Suprapubic skin (tissue), 3 donors: ENCODE results near the gene HMGCS2.

Experiments
- EP300 ChIP-seq: sonication (generic); formaldehyde crosslinking; IDR thresholded peaks from one replicate; pipeline ENCODE4 v1.6.1; 2017; ENCODE audit warnings: antibody characterized with exemption
- POLR2A ChIP-seq, 2 donors: fragments of 450-650 bp; IDR thresholded peaks; one replicate each; pipeline ENCODE4 v1.6.1; 2017; ENCODE audit warnings: antibody characterized with exemption in 2 of 2, mild to moderate bottlenecking in 2 of 2, moderate library complexity in 2 of 2
- TF ChIP-seq, protein P1 (sequence below), 2 donors: fragments of 200-600 bp in 1 of 2; fragments of 450-650 bp in 1 of 2; sonication (generic) in 1 of 2; IDR thresholded peaks; one replicate each; pipeline ENCODE4 v1.5.1; 2016 to 2019; ENCODE audit warnings: antibody characterized with exemption in 2 of 2, mild to moderate bottlenecking in 1 of 2, moderate library complexity in 1 of 2

DNA sequence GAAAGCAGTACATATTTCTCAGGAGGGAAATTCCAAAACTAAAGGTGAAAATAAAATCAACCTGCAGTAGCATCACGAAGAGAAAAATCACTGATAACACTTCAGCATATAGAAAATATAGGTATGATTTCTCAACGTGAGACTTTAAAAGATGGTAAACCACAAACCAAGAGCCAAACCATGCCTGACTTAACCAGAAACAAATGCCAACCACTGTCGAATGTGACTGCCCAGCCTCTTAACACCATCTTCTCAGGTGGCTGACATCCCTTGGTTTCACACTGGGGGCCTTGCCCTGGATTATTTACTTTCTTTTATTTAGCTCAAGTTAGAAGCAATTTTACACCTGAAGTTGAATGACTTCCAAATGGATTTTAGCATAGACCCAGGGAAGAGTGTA is 10.1 kb downstream of the HMGCS2 start:
- TF ChIP-seq POLR2A (IDR thresholded peaks at IDR 0.05) (no peak), EP300 (no peak)
- TF ChIP-seq, protein P1, sequence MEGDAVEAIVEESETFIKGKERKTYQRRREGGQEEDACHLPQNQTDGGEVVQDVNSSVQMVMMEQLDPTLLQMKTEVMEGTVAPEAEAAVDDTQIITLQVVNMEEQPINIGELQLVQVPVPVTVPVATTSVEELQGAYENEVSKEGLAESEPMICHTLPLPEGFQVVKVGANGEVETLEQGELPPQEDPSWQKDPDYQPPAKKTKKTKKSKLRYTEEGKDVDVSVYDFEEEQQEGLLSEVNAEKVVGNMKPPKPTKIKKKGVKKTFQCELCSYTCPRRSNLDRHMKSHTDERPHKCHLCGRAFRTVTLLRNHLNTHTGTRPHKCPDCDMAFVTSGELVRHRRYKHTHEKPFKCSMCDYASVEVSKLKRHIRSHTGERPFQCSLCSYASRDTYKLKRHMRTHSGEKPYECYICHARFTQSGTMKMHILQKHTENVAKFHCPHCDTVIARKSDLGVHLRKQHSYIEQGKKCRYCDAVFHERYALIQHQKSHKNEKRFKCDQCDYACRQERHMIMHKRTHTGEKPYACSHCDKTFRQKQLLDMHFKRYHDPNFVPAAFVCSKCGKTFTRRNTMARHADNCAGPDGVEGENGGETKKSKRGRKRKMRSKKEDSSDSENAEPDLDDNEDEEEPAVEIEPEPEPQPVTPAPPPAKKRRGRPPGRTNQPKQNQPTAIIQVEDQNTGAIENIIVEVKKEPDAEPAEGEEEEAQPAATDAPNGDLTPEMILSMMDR (IDR thresholded peaks at IDR 0.05): no peak
